ENCODE data around the gene NF1.

Gene NF1

GRCh38 chr17:31405890-31406371 is 311.2 kb downstream of the NF1 start:
- no peak for DNase-seq (ENCODE audit: low read depth)

GRCh38 chr17:31408586-31408985 is 313.8 kb downstream of the NF1 start:
- DNase-seq (ENCODE audit: low read depth) = no peak

- DNase-seq (ENCODE audit: low read depth) = no peak
These were observed 317.0 kb downstream of the NF1 start for GRCh38 chr17:31411707-31412285.

- no peak for DNase-seq (ENCODE audit: low read depth)
These were observed 317.7 kb downstream of the NF1 start for GRCh38 chr17:31412511-31412910.

- no peak for DNase-seq (ENCODE audit: low read depth)
These were observed 318.5 kb downstream of the NF1 start for GRCh38 chr17:31413081-31413799.

GRCh38 chr17:31413874-31414549 is 319.2 kb downstream of the NF1 start:
- peak; percentile 94 for DNase-seq (ENCODE audit: low read depth)

GRCh38 chr17:31414550-31414918 is 319.8 kb downstream of the NF1 start:
- DNase-seq (ENCODE audit: low read depth) = no peak

- DNase-seq (ENCODE audit: low read depth) = no peak
These were observed 320.3 kb downstream of the NF1 start for GRCh38 chr17:31415004-31415454.

- no peak for DNase-seq (ENCODE audit: low read depth)
These were observed 321.1 kb downstream of the NF1 start for GRCh38 chr17:31415640-31416502.

GRCh38 chr17:31416503-31416923 is 321.7 kb downstream of the NF1 start:
- DNase-seq (ENCODE audit: low read depth) = no peak

GRCh38 chr17:31417051-31417792 is 322.4 kb downstream of the NF1 start:
- DNase-seq (ENCODE audit: low read depth) = no peak

- DNase-seq (ENCODE audit: low read depth) = no peak
These were observed 324.1 kb downstream of the NF1 start for GRCh38 chr17:31418773-31419350.

GRCh38 chr17:31422443-31422842 is 327.7 kb downstream of the NF1 start:
- no peak for DNase-seq (ENCODE audit: low read depth)

GRCh38 chr17:31424944-31425281 is 330.1 kb downstream of the NF1 start:
- no peak for DNase-seq (ENCODE audit: low read depth)

GRCh38 chr17:31425282-31426040 is 330.7 kb downstream of the NF1 start:
- DNase-seq (ENCODE audit: low read depth) = peak; percentile 92

Measured in amniotic epithelial cell (primary cell).